GM12892 (cell line): ENCODE data around the gene CRYGN.

Source experiments
- DNase-seq: peaks from one replicate; pipeline ENCODE4 v3.0.0; 2011; ENCODE audit not compliant: insufficient read length
- FAIRE-seq: peaks from 2 replicates; lab custom pipeline; 2011; peaks lifted over from hg19 to GRCh38; lab: Jason Lieb, UNC
- POLR2A ChIP-seq: IDR thresholded peaks from 2 replicates; pipeline ENCODE4 v1.6.1; 2011; ENCODE audit warnings: low read depth, low read length, control low read depth
- POLR2AphosphoS5 ChIP-seq: IDR thresholded peaks from 2 replicates; pipeline ENCODE4 v1.6.1; 2011; ENCODE audit warnings: low read depth, low read length, control low read depth
- TAF1 ChIP-seq: IDR thresholded peaks from 2 replicates; pipeline ENCODE4 v1.6.1; 2011; ENCODE audit warnings: low read depth, mild to moderate bottlenecking, control low read depth, low read length, borderline replicate concordance

Gene CRYGN

DNA sequence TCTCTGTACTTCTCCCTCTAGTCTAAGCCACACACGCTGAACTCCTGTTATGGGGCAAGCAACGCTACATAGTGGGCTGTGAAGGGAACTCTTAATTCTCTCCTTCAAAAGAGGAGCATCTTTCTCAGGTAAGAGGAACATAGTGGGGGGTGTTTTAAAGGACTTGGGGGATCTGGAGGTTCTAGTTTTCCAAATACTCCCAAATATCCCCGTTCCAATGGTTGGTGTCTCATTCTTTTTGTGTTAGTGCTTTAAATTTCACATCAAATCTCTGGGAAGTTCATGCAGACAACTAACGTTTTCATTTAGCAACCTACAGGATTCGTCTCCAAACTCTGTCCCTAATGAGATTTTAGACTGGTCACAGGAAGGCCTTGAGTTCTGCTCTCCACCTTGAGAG, 17.7 kb downstream of the CRYGN start:
- TF ChIP-seq TAF1: no peak
- TF ChIP-seq POLR2AphosphoS5: no peak
- TF ChIP-seq POLR2A: no peak
- FAIRE-seq: no peak

GRCh38 chr7:151420144-151420543, 19.8 kb downstream of the CRYGN start:
- DNase-seq: no peak
- TF ChIP-seq TAF1 (no peak), POLR2A (no peak), POLR2AphosphoS5 (no peak)
- no peak for FAIRE-seq

More for the DNA sequence above, 17.7 kb downstream of the CRYGN start:
- no peak for DNase-seq

DNA sequence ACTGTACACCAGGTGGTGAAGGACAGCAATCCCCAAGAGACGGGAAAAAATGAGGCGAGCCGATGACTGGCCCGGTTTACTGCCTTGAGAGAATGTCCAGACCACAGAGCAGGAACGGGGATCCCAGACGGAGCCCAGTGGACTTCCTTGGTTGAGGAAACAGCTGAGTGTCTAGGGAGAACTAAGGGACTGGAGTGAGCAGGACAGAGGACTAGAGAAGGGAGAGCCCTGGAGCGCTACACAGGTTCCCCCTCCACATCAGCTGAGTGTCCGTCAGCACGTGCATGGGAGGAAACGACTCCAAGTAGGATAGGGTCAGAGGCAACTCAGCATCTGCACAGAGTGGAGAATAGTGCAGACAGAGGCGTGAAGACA, 23.0 kb downstream of the CRYGN start:
- no peak for DNase-seq
- TF ChIP-seq POLR2AphosphoS5 (no peak), POLR2A (no peak), TAF1 (no peak)
- FAIRE-seq: no peak

GRCh38 chr7:151416112-151416940, 23.6 kb downstream of the CRYGN start:
- TF ChIP-seq POLR2A: no peak
- FAIRE-seq: no peak
- no peak for DNase-seq

DNA sequence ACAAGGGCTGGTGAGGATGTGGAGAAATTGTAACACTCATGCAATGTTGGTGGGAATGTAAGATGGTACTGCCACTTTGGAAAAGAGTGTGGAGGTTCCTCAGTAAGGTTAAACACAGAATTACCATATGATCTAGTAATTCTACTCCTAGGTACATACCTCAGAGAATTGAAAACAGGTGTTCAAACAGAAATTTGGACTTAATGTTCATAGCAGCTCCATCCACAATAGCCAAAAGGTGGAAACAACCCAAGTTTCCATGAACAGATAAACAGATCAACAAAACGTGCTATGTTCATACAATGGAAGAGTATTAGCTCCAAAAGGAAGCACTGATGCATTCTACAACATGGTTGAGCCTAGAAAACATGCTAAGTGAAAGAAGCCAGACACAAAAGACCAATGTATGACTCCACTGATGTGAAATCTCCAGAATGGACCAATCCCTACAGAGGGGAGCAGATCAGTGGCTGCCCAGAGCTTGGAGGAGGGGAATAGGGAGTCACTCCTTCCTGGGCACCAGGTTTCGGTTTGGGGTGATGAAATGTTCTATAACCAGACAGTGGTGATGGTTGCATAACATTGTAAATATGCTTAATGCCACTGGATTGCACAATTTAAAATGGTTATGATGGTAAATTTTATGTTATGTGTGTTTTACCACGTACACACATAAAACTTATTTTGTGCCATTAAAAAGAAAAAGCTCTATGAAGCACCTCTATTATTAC, 24.4 kb downstream of the CRYGN start:
- no peak for DNase-seq
- TF ChIP-seq POLR2AphosphoS5 (no peak), TAF1 (no peak), POLR2A (no peak)
- FAIRE-seq: no peak

- FAIRE-seq (no peak), DNase-seq (no peak)
- no peak for TF ChIP-seq POLR2AphosphoS5
- TF ChIP-seq TAF1: no peak
- TF ChIP-seq POLR2A: no peak
These were observed 26.7 kb downstream of the CRYGN start for GRCh38 chr7:151413241-151413640.

DNA sequence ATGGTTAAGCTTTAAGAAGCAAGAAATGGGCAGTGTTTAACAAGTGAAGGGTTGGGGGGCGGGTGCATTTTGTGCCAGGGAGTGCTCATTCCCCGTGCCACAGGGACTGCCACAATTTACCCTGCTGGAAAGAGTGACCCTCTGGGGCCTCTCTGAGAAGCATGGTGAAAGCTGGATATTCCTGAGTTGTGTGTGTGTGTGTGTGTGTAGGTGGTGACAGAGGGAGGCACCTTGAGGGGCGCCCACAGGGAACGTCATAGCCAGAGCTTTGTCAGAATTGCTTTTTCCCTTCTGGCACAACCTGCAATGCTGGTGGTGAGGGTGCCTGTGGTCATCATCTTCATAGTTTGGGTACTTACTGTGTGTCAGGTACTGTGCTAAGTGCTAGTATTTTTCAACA, 27.6 kb downstream of the CRYGN start:
- no peak for FAIRE-seq
- no peak for TF ChIP-seq POLR2A
- no peak for TF ChIP-seq TAF1
- TF ChIP-seq POLR2AphosphoS5: no peak
- DNase-seq: no peak

DNA sequence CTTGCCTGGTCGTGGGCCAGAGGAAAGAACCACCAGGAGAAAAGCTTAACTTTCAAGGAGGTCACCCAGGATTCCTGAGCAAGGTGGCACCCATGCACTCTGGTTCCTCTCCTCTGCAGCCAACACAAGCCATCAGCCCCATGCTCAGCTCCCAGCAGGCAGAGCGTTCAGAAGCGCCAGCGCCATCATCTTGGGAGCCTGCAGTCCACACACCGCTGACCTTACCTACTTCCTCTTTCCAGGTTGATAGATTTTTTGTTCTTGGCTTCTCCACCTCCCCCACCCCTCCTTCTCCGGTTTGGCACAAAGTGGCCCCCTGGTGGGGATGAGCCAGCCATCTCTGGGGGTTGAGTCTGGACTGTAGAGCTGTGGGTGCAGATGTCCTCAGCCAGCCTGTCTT, 28.4 kb downstream of the CRYGN start:
- DNase-seq (no peak), FAIRE-seq (no peak)

GRCh38 chr7:151410405-151411390, 29.2 kb downstream of the CRYGN start:
- no peak for FAIRE-seq
- TF ChIP-seq POLR2AphosphoS5: no peak
- TF ChIP-seq POLR2A: no peak
- no peak for TF ChIP-seq TAF1
- DNase-seq: no peak

More for the DNA sequence above, 28.4 kb downstream of the CRYGN start:
- no peak for TF ChIP-seq POLR2AphosphoS5
- TF ChIP-seq TAF1: no peak
- TF ChIP-seq POLR2A: no peak

DNA sequence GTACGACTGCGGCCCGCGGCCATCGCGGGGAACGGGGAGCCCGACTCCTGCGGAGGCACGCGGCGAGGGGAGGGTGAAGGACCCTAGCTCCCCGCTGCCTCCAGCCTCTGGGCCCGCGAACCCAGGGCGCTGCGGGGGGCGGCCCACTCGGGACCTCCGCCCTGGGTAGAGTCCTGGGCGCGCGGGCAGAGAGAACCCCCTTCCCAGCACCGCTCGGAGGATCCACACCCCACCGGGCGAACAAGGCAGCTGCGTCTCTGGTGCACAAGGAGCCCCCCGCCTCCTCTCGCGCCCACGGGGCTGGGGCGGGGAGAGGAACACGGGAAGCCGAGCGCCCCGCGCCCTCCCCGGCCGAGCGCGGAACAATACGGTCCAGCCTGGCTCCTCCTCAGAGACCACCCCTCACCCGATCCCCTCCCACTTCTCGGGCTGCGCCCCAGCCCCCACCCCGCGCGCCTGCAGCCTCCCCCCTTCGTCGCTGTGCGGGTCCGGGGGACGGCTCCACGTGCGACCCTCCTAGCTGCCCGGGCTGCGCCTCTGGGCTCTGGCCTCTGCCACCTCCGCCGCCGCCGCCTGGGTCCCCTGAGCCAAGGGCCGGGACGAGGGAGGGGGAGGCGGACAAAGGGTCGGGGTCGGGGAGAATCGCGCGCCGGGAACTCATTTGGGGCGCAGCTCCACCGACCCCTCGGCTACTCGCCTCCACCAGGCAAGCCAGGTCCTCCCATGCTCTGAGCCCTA, 30.1 kb downstream of the CRYGN start, which contains the start of gene WDR86:
TSS of gene WDR86 (minus strand) at position 372 of the 738 bp plus-strand sequence. CDS start 449 bp downstream, outside the sequence.
- DNase-seq (peak; percentile 23), FAIRE-seq (no peak)
- no peak for TF ChIP-seq TAF1
- TF ChIP-seq POLR2A: no peak
- TF ChIP-seq POLR2AphosphoS5: no peak
